HG03571 (cell line): Measurements from ENCODE around the gene IFT20.
"Not testable (repeated sequence)": the region's sequence is repeated elsewhere in the genome, so short reads cannot be mapped to it uniquely, and the experiment has no call there.

Source experiments
- ATAC-seq: cut with Tn5 transposase; IDR thresholded peaks from one replicate; pipeline ENCODE4 v1.9.1; 2021; ENCODE audit not compliant: unreplicated experiment

Gene IFT20

DNA sequence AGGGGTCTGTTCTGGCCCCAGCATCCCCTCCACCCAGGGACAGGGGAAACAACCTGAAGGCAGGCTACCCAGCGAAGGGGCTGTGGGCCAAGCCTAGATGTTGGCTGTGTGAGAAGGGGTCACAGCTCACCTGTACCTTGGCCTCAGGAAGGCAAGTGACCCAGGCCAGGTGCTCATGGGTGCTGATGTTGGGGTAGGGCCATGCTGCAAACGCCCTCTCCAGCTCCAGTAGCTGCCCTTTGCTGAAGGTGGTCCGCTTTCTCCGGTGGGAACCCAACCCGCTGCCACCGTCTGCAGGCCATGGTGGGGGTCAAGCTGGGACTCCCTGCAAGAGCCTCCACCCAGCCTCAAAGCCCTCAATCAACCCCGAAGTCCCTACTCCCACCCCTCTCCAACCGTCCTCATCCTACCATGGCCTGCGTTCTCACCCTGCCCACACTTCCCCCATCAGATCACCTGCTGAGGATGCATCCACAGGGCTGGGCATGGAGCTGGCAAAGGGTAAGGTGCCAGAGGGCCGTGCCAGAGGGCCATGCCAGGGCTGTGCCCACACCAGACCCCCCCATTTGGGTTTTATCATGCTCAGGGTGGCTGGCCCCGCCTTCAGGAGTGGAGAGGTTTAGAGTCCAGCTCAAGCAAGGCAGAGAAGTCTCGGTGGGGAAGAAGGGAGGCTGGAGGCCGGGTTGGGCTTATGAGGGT lies 29.5 kb upstream of the IFT20 start, which contains the start of gene SEBOX:
SEBOX (minus strand) TSS at position 535 of the 699 bp plus-strand sequence; CDS start at position 487, 48 bp downstream.
- ATAC-seq: no peak

DNA sequence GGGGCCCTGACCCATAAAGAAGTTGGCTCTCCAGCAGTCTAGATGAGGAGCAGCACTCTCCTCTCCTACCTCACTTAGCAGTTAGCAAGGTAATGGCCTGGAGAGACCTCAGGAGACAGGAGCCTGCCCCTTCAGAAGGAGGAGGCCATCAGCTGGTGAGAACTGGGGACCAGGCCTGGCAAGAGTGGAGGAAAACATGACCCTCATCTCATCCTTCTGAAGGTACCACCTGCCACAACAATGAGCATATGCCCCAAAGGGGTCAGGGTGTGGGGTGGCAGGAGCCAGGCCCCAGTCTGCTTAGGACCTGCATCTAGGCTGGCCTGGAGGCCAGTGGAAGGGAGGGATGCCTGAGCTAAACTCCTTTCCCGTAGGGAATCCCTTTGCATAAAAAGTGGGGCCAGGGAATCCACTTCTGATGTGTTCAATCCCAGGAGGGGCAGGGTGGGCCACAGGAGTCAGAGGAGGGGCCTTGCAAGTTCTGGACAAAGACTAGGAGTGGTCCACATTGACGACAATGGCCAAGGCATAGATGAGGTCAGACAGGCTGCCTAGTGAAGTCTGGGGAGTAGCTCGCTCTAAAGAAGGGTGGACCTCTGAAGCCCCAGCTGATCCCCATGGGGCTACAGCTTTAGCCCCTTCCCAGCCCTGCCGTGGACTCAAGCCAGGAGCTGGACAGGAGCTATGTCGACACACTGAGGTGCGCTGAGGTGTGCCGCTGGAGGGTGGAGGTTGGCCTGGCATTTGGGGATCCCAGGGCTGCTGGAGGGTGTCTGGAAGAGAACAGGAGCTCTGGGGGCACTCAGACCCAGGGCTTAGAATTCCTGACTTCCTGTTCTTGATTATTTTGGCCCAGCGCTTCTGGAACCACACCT lies 28.7 kb upstream of the IFT20 start:
- no peak for ATAC-seq

DNA sequence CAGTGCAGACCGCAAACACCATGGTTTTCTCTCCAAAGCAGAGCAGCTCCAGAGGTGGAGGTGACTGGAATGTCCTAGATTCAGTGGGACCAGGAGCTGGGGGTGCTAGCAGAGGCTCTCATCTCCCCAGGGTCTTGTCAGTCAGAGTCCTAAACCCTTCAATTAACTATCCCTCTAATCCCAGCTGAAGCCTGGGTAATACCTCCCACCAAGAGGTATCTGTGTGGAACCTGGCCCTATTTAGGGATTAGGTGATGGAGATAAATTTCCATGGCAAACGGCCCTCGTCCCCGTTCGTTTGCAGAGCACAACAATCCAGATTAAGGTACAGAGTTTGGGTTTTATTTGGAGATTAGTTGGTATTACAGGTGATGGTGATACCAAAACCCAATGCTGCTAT lies 27.9 kb upstream of the IFT20 start:
- ATAC-seq: no peak

DNA sequence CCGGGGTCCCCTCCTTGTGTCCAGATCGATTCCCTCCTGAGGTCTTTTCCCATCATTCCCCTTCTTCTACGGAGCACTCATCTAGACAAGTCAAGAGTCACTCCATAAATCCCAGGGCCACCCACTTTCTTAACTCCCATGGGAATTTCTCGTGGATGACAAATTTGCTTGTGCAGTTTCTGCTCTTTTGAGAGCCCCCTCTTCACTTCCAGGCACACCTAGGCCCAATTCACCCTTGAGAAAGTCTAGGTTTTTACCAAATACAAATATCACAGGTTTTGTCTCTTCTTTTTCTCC lies 22.6 kb upstream of the IFT20 start:
- ATAC-seq: no peak

DNA sequence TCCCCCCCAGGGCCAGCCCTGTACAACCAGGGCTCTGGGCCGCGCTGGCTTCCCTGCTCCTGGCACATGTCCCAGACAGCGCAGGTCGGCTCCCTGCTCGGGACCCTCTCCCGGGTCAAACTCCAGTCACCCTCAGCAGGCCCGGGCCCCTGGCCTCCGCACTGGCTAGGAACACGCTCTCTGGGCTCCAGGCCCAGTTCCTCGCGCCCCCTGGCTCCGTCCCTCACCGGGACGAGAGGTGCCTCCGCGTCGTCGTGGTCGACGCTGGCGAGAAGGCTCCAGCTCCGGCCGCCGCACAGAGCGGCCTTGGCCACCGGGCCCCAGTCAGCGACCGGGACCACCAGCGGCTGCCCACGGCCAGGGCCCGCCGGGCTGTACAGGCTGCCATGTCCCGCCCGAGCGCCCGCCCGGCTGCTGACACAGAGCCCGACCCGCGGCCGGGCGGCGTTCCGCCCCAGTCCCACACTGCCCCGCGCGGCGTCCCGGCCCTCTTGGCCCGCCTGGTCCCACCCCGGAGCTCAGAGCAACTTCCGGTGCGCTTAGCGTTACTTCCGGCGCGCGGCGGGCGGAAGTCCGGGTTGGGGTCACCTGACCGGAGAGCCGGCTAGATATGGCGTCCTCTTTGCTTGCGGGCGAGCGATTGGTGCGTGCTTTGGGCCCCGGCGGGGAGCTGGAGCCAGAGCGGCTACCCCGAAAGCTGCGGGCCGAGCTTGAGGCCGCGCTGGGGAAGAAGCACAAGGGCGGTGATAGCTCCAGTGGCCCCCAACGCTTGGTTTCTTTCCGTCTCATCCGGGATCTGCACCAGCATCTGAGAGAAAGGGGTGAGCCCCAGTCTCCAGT lies 22.0 kb upstream of the IFT20 start, which contains the start of gene POLDIP2:
POLDIP2 (minus strand) TSS at position 467 of the 840 bp plus-strand sequence; CDS start at position 388, 79 bp downstream.
- peak; percentile 90 for ATAC-seq

DNA sequence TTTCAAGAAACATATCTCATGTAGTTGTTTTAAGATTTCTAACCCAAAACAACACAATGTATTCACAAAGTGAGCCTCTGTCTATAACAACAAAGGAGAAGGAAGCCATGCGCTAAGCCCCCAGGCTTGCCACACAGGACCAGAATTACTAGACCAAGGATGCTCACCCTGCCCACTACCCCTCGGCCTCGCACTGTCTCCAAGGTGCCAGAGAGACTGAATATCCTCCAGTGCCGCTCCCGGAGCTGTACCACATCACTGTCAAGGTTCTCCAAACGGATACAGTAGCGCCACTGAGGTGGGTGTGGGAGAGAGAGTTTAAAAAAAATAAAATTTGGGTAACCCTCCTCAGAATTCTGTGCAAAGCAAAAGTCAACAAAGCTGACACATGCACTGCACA lies 15.0 kb upstream of the IFT20 start:
- no peak for ATAC-seq

DNA sequence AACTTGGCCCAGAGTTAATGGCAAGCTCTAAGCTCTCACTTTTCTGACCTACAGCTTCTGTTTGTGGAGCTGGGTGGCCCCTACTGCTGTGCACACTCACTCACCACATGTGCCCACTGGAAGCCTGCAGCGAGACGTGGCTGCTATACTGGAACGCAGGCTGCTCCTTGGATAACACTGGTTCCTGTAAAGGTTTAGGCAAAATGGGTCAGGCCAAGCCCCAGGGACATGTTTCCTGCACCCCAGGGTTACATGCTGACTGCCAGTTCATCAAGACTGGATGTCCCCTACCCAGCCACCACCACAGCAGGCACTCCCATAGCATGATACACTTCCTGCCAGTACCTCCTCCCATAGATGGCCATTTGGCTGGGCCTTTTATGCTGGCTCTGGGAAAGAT lies 13.7 kb upstream of the IFT20 start:
- no peak for ATAC-seq

DNA sequence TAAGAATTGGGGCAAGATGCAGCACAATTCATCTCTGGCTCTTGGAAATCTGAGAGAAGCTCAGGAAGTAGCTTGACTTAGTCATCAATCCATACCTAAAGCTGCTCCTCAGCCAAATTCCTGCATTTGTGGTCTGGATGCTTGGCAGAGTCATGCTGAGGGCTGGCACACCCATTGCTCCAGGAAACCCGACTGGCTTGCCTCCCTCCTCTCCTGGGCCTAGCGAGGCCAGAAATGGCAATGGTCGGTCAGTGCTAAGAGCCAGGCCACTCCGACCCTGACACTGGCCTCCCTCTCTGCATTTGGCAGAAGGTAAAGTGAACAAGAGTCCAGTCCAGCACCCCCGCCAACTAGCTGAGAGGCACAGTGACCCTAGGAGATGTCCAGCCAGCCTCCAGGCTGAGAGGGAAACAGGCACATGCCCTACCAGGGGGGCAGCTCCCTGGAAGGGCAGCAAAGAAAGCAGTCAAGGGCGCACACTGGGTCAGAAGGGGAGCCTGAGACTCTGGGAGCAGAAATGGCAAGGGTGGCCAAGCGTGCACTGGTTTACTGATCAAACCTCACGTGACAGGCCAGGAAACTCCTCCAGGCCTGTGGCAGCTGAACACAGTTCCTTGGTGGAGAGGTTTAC lies 12.1 kb upstream of the IFT20 start:
- no peak for ATAC-seq

DNA sequence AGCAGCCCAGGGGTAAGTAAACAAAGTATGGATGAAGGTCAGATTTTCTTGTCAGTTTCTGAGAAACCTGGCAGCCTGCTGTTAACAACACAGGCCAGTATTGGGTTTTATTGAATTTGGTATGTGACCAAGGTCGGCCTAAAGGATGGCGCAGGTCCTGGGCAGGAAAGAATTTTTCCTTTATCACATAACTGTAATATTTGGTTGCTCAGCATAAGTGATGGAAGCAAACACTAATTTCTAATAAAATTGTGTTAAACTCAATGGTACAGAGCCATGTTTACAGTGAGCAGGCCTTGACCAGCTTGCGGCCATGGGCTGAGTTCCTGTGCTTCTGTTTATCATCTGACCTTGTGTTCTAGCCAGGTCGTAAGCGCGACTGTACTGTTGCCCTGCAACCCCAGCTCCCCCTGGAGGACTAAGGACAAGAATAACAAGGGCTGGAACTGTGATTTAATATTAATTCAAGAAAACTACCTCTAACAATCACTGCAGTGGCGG lies 11.5 kb upstream of the IFT20 start:
- no peak for ATAC-seq

DNA sequence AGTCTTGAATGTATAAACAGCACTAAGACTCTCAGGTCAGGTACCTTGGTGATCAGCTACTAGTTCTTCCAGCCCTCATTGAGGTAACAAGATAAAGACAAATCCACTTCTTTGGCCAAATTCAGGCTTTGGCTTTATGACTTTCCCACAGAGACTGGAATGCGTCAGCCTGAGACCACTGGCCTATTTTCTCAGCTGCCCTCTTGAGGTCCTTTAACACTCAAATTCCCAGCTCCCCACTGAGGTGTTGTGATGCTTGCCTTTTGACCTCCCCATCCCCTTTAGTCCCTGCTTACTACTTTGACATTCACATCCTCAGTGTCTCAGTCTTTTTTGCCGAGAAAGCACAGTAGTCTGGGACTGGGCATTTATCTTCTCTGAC lies 10.9 kb upstream of the IFT20 start:
- ATAC-seq: no peak

DNA sequence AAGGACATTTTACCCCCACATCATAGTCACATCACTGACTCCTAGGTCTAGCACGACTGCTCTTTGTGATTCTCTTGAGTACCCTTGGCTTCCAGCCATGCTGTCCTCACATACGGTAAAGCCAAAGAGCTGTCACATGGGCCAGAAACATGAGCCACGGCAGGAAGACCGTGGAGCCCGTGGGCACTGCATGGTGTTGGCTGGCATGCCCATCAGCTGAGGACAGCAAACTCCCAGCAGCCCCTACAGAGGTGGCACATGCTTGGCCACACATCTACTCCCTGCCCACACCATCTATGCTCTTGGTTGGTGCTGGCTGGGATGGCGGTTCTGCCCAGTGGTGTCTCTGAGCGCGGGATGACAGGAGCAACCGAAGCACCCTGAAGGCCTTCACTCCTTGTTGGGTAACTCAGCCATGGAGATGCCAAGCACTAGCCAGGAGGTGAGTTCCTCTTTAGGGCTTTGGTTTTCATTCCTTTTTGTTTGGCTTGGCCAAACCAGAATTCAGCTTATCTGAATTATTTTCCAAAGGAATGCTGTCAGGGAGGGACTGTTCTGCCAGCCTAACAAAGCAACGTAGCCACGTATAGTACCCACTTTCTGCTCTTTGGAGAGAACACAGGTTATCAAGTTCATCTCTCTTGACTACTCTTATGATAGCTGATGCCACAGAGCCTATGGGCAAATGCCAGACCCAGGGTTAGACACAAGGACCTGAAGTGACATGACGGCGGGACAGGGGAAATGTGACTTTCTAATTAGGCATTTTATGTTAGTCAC lies 10.3 kb upstream of the IFT20 start:
- no peak for ATAC-seq

DNA sequence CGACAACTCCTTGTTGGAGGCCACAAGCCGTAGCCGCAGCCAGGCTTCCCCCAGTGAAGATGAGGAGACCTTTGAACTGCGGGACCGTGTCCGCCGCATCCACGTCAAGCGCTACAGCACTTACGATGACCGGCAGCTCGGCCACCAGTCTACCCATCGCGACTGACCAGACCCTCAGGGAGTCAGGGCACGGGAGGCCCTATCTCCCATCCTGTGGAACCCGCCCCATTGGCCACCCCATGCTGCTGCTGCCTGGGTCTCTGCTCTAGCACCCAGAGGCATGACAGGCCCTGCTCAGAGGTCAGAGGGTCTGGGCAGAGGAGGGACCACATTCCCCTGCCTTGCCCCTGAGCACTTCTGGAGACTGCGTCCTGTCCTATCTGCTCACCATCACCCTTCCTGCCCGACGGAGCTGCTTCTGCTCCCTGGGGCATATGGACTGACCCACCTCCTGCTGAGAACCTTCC lies 9.2 kb upstream of the IFT20 start:
- ATAC-seq: no peak

DNA sequence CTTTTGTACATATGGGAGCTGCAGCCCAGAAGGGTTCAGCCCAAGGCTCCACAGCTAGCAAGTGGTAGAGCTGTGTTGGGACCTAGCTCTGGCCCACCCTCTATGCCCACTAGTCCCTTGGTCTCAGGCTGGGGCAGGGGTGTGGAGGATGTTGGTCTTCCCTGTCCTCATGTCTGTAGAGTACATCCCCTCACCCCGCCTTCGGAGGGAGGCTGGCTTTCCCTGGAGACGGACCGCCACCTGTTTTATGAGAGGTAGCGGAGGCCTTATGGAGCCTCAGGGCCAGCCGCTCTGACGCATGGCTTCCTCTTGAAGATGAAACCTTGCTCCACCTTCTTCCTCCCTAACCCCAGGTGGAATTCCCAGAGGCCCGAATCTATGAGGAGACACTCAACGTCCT lies 8.7 kb upstream of the IFT20 start:
- no peak for ATAC-seq

DNA sequence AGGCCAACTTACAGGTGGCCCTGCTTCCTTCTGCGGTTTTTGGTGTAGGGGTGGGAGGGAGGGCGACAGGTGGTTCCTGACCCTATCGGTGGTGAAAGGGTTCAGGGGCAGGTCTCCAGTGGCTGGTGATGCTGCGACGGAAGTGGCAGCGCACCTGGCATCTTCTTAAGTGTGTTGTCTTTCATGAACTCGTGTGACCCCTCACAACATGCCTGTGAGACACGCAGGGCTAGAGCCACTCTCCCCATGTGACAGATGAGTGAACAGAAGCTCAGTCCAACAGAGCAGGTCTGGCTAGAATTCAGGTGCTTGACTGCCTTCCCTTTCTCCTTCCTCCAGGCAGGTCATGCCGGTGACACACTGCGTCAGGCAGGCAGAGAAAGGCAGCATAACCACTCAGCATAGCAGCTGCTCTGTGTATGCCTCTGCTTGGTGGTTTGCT lies 8.2 kb upstream of the IFT20 start:
- no peak for ATAC-seq

DNA sequence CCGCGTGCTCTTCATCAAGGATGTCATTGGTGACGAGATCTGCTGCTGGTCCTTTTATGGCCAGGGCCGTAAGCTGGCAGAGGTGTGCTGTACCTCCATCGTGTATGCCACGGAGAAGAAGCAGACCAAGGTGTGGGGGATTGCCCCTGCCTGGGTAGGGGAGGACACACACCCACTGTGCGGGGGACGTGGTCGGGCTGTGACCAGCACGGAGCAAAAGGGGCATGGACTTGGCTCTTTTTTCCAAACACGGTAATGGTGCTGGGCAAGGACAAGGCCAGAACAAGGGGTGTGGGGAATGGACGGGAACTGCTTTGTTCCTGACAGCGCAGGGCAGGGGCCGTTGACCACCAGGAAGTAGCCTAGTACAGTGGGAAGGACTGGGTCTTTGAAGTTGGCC lies 7.0 kb upstream of the IFT20 start:
- no peak for ATAC-seq

DNA sequence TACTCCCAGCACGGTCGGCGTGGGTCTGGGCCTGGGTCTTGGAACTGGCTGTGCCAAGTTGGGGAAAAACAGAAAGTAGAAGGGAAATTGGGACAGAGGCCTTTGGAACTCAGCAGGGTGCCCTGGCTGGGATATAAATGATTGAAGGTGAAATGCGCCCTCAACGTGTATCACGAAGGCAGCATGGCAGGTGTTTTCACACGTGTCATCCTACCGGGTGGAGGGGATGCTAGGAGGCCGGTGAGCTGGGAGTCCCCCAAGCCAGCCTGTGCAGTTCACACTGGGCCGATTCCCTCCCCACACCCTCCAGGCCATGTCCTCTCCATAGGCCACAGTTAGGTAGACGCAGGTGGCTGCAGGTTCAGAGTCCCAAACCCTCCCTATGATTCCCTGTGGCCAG lies 6.2 kb upstream of the IFT20 start:
- no peak for ATAC-seq

DNA sequence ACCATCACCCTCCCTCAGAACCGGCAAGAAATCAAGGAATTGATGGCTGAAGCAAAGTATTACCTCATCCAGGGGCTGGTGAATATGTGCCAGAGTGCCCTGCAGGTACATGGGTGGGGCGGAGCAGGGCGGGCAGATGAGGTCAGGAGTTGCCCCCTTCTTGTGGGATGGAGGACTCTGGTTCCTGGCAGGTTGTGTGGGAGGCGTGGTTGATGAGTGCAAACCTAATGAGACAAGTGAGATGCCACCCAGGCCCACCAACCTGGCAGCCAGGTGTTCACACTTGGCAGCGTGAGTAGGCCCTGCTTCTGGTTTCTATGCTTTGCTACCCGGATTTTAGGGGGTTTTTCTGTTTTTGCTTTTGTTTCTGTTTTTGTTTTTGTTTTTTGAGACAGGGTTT lies 5.1 kb upstream of the IFT20 start:
- ATAC-seq: no peak

DNA sequence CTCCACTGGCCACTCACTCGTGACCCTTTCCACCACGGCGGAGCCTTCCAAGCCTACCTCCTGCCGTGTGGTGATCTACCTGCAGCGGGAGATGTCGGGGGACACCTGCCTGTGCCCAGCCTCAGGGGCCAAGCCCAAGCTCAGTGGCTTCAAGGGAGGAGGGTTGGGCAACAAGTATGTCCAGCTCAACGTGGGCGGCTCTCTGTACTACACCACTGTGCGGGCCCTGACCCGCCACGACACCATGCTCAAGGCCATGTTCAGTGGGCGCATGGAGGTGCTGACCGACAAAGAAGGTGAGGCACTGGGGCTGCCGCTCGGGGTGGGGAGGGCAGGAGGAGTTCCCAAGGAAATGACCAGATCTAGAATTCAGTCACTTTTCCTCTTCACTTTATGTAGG lies 4.2 kb upstream of the IFT20 start:
- ATAC-seq: no peak

DNA sequence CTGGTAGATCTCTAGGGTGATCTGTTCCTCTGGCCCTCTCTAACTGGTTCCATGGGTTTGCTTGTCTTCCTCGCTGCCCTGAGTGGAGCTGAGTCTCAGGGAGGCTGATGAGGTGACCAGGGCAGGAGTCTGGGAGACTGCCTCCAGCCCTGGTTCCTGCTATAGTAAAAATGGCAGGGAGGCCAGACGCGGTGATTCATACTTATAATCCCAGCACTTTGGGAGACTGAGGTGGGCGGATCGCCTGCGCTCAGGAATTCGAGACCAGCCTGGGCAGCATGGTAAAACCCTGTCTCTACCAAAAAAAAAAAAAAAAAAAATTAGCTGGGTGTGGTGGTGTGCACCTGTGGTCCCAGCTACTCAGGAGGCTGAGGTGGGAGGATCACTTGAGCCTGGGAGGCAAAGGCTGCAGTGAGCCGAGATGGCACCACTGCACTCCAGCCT lies 3.5 kb upstream of the IFT20 start:
- ATAC-seq: not testable (repeated sequence)
